DMS53 treated with DMSO at 0.1 percent for 48 hours (cell line): ENCODE data around the gene RIPOR2.
A peak's percentile ranks its signal among the peaks of the same experiment; 100 is the strongest.
"Not testable (repeated sequence)": the region's sequence is repeated elsewhere in the genome, so short reads cannot be mapped to it uniquely, and the experiment has no call there.

Source experiments
- DNase-seq: peaks from one replicate; lab custom pipeline; 2025; ENCODE audit not compliant: unreplicated experiment; lab: John Stamatoyannopoulos, UW

RIPOR2 gene

DNA sequence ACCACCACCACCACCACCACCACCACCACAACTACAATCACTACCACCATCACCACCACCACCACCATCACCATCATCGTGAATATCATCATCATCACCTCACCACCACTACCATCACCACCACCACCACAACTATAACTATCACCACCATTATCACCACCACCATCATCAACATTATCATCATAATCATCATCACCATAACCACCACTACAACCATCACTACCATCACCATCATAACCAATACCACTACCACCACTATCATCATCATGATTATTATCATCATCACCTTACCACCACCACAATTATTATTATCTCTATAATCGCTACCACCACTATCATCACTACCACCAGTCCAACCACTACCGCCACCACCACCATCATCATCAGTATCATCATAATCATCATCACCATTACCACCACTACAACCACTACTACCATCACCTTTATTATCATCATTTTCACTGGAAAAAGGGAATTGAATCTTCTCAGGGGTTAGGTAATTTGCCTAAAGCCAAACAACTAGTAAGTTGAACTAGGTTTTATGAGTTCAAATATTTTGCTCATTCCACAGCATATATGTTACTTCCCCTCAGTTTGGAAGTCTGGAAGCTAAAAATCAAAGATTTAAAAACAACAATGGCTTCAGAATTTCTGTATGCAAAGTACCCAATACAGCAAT is 8.3 kb downstream of the RIPOR2 start:
- no peak for DNase-seq

DNA sequence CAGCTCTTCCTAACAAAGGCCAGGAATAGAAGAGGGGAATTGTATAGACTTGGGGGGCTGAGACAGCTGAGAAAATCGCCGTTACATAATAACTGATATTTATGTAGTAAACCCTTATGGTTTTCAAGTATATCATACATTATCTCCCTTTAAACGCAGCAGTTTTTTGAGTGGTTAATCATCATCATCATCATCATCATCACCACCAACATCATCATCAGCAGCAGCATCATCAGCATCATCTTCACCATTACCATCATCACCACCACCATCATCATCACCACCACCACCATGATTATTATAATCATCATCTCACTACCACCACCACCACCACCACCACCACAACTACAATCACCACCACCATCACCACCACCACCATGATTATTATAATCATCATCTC is 9.1 kb downstream of the RIPOR2 start:
- not testable (repeated sequence) for DNase-seq

DNA sequence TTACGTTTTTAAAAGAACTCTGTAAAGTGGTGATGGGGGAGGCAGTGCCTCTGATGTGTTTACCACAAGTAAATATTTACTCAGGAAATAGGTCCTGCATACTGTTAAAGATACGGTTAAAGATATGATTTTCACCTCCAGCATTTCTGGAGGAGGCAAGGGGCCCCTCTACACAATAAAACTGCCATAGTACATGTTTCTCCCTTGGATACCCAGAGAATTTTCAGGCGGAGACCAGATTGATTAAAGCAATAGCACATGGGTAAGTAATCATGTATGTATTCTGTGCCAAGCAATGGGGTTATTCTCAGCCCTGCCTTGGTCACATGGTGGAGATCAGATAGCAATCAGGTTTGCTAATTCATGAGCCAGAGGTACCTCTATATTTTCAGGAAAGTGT is 9.6 kb downstream of the RIPOR2 start:
- DNase-seq: peak; percentile 61

DNA sequence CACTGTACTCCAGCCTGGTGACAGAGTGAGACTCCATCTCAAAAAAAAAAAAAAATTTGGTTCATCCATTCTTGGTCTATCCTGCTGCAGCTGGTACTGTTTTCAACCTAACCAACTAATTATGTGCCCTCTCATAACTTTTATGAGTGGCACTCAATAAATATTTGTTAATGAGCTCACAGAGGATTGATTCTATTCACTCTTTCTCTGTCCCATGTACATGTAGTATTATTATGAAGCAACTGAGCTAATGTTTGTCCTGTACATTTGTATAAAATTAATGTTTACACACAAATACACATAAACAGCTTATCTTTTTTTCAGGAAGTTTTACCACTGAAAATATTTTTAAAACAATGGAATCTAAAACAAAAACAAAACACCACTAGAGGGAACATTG is 10.1 kb downstream of the RIPOR2 start:
- DNase-seq: no peak

DNA sequence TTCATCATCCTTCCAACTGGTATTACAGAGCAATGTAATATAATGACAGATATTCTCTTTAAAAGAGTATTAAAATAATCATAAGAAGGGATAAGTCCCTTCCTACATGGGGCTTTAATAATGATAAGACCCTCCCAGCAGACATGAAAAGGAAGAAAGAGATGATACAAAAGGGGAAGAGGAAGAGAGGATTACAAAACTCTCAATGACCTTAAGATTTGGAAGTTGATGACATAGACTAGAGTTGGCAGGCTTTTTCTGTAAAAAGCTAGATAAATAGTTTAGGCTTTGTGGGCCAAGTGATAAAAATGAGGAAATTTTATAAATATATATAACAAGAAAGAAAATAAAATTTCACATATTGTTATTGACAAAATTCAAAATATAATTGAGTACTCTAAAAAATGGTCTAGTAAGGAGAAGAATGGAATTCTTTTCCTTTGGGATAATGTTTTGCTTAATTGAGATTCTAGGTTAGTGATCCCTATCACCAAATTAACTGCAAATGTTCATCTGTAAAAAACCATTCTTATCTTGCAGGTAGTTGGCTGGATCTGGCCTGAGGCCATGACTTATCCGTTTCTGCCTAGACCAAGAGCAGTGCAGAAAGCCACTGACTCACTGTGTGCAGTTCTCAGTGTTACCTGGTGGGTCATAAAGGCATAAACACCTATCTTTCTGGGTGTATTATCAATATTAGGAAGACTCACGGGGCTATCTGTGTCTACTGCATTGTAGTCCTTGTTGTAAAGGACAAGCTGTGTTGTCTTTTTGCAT is 11.0 kb downstream of the RIPOR2 start:
- DNase-seq: no peak

DNA sequence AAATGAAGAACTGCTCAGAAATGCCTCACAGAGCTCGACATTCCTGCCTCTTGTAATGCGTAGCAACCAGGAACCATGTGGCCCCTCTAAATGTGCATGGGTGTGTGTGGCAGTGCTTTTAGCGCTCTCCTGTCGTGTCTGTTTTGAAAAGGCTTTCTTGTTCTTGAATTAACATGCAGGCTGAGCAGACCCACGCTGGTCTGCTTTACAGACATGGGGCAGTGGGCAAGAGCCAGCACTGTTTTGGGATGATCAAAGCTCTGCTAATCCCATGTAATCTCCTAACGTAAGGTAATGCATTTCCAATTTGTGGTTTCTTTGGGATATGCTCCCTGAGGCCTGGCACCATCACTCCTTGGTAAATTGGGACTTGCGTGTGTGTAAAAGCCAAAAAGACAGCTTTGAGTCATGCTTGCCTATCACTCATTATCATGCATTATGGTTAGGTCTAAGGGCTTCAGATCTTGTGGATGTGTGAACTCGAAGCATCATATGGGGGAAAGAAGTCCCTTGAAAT is 11.8 kb downstream of the RIPOR2 start:
- DNase-seq: no peak

DNA sequence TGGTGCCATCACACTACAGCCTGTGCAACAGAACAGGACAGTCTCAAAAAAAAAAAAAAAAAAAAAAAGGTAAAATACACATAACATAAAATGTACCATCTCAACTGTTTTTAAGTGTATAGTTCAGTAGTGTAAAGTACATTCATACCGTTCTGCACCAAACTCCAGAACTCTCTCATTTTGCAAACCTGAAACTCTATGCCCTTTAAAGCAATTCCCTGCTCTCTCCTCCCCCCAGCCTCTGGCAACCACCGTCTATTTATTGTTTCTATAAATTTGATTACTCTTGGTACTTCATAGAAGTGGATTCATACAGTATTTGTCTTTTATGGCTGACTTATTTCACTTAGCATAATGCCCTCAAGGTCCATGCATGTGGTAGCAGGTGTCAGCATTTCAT is 12.9 kb downstream of the RIPOR2 start:
- no peak for DNase-seq

DNA sequence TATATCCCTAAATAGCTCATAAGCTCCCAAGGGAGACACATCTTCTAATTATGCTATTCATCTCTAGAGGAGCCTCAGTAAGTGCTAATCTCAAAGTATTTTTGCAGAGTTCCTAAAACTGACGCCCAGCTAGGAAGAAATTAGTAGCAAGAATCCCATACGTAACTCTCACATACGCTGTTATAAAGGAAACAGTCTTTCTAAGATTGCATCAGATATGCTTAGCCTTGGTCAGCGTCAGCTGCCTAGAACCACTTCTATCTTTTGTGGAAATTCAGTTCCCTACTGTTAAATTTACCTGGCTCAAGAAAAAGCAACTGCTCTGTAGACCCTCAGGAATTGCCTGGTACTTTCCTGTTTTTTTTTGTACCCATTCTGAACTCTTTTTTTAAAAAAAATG is 13.6 kb downstream of the RIPOR2 start:
- no peak for DNase-seq

DNA sequence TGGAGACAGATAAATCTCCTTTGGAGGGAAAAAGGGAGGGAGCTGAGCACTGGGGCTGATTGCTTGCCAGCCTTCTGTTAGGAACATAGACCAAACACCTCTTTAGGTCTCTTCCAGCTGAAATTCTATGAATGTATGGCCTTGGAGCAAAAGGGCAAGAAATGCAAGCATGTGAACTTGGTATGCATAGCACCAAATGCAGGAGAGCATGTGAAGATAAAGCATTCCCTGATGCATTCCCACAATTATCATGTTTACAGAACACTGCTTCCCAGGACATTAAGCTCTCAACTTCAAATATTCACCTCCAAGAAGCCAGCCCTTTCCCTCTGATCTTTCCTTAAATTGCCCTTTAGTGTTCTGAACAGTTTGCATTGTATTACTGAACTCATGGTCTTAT is 15.6 kb downstream of the RIPOR2 start:
- DNase-seq: no peak

DNA sequence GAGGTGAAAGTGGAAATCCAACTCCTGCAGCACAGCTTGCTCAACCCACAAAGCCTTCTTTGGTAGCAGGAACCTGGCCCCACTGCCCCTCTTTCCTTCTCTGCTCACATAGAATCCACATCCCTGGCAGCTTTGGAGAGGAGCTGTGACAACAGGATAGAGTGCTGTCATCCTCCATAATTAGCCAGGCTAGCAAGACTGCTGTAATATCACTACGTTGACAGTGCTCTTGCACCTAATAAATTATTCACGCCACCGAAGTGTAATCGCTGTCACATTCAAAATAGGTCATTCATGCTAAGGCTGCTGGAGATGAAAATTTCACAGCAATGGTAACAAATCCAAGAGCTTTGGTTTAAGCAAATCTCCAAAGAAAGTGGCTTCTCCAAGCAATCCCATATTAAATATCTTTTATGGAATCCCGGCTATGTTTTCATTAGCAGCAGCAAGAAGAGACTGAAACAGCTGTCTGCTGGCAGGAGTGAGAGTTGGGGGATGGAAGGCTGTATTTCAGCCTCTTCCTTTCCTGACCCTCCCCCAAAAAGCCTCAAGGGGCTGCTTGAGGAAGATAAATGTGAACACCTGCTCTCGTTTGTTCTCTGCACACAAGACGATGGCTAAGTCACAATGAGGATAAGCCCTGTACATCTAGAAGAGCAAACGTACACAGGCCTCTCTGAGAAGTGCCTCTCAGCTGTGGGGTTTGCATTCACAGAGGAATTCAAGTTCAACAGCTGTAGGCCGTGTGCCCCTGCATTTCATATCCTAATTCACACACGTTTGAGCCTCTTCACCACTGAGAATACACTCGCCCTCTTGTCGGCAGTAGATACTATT is 16.5 kb downstream of the RIPOR2 start:
- peak; percentile 88 for DNase-seq

DNA sequence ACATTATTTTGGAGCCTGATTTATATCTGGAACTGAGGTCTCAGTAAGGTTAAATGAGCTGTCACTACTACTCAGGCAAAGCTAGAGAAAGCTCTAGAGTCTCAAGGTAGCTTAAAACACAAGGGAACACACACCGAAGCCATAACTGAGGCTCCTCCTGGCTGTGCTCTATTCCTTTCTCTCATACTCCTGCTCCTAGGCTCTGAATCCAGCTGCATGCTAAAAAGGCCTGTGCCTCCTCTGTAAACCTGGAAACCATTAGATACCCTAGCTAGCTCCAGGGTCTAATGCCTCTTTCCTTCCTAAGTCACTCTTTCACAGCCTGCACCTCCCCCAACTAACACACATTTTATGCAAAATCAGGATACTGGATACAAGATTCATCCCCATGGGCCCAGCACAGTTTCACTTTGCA is 17.1 kb downstream of the RIPOR2 start:
- DNase-seq: no peak

DNA sequence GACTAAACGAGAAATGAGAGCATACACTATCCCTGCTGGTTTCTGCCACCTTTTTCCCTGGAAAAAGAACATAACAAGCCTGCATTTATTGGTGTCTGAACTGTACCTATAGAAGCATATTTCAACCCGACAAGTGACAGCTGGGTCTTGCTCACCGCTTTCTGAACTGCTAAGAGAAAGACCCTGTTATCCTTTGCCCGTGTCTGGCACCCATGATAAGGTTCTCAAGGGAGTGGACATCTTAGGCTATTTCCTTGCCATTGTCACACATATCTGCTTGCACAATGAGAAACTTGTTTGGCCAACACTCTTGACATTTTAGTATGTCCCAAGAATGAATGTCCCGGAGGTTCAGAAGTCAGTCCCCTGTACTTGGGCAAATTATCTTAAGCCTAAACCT is 19.3 kb downstream of the RIPOR2 start:
- DNase-seq: no peak

DNA sequence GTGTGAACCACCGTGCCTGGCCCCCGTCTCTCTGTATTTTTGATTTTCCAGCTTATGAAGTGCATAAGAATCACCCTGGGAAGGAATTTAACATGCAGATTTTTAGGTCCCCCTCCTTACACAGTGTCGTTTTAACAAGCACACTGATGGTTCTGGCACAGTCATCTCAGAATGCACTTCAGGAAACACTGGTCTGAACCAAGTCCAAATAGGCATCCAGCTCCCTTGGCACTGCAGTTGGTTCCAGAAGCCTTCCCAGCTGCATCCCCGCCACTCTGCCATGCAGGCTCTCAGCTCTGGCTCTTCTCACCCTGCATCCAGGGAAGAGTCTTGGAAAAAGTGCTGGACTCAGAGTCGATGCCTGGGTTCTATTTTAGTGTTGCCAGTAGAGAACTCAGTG is 20.1 kb downstream of the RIPOR2 start:
- DNase-seq: no peak

DNA sequence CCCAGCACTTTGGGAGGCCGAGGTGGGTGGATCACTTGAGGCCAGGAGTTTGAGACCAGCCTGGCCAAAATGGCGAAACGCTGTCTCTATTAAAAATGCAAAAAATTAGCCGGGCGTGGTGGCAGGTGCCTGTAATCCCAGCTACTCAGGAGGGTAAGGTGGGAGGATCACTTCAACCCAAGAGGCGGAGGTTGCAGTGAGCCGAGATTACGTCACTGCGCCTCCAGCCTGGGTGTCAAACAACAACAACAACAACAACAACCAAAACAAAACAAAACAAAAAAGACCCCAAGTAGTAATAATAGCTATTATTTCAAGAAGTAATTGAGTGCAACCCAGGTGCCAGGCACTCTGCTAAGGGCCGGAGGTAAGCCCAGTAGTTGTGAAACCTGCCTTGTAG is 21.7 kb downstream of the RIPOR2 start:
- not testable (repeated sequence) for DNase-seq

DNA sequence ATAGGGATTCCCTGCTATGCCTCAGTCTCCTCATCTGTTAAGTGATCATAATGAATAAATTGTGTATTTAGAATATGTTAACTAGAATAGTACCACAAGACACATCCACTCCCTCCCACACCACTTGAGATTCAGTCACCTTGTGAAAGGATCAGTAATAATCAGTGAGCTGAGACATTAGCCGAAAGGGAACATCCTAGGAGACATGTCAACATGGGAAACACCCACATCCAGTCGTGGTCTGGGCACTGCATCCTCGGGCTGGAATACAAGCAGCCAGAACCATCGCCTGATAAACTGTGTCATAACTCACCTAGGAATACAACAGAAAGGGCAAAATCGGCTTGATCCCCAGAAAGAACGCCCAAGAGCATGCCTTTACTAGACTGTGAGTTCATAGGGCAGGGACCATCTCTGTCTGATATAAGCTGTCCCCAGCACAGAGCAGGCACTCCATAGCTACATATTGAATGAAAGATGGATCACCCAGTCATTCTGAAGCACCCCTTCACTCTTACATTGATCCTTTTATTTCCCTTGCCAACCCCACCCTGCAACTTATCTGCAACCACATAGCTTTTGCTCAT is 23.9 kb downstream of the RIPOR2 start:
- DNase-seq: no peak

DNA sequence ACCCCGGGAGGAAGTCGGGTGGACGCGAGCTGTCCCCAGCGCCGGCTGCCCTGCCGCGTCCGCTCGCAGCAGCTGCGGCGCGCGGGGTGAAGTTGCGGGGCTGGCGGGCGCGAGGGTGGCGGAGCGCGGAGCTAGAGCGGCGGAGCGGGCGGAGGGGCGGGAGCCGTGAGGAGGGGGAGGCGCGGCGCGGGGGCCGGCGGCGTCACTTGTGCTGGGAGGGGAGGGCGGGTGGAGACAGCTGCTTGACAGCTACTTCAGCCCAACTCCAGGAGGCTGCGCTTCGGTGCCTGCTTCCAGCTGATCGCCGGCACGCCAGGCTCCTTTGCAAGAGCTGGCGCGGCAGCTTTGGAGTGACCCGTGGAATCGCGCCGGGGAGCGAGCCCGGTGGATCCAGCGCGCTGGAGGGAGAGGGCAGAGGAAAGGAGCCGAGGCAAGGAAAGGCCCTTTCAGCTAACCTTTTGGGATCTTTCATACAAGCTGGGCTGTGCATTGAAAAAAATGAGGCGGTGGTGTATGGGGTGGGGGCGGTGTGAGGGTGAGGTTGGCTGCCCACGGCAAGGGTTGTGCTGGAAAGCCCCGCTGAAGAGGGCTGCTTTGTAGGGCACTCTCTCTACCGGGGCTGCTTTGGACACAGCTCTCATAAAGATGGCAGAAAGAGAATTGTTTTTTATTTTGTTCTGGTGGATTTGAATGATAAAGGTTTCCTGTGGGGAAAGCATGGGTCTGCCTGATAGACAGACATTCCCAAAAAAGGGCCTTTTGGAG is 24.6 kb downstream of the RIPOR2 start:
- DNase-seq: no peak

DNA sequence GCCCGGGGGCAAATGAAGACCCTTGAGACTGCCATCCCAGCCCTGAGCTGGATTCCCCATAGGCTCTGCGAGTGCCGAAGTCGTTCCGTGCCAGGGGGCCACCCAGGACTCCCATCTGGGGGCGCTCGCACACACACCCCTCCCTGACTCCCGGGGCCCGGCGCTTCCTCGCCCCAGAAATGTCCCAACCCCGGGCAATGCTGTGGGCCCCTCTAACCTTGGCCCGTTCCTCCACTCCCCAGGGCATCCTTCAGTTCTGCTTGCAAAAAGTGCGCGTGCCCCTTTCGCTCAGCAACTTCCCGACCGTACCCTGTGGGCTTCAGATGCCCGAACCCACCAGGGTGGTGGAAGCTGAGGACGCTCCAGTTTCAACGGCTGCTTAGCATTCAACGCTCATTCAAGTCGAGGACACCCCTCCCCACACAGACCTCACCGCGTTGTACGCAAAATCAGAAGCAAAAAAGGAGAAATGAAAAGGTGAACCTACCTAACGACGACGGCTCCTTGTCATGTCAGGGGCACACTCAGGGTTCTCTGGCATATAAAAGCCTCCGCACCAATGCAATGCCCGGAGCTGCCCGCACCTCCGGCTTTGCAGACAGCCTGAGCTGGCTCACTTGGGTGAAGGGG is 25.3 kb downstream of the RIPOR2 start:
- no peak for DNase-seq

DNA sequence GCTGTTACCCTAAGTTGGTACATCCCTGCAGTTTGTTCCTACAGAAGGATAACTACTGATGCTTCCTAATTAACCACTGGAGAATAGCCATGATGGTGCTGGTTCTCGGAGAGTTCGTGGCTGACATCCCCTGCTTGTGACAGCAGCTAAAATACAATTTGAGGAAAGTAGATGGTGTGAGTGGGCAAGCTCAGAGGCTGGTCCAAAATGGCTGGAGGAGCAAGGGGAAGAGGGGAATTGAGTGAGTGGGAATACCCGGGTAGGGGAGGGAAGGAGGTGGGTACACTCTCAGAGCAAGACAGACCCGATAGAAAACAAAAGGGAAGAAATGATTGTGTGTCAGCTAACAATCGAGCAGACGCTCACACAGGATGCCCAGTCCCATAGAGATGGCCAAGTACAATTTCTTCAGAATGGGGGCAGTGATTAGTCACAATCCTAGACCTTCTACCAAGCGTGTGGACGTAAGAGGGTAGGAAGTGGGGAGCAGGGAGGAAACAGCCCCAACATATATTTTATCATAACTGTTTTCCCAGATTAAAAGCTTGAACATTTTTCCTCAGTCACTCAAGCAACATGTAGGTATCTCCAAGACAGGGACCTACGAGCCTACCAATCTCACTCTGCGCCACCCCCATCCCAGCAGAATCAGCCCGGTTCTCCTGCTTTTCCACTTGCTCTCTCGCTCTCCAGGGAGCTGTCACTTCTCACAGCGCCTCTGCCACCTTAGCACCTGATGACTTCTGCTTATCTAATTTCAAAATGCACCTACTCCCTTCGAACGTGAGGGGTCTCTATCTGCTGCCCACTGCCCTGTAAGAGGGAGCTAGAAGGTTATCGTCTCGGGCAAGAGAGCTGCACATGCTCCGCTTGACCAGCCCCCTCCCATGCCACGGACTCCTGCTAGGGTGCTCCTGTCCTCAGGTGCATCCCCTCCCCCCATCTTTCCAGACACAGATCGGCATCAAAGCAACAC is 26.2 kb downstream of the RIPOR2 start:
- DNase-seq: no peak

DNA sequence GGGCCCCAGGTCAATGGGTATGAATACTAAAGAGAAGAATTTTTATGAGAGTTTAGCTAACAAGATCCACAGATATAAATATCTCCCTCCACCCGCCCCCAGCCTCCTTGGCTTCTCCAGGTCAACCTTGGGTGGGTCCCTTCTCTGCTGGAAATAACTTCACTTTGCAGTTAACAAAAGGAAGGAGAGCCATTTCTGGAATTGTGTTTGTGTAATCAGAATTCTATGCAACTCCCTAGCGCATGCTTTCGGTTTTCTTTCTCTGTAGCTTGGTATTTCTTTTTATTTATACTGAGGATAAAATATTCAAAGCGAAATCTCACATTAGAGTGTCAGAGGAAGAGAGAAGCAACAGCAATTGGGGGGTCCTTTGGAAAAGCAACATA is 27.1 kb downstream of the RIPOR2 start:
- no peak for DNase-seq
